Mesenchymal stem cell (in vitro differentiated cells and primary cell): ENCODE measurements around the gene LY6G5B.

Experiments
- DNase-seq: peaks from one replicate; pipeline ENCODE4 v3.0.0-alpha.2; 2013
- H2AFZ ChIP-seq: one replicate; pipeline ENCODE4 v1.6.1; 2013; ENCODE audit warnings: low read depth, mild to moderate bottlenecking, control low read depth, inconsistent platforms, low read length, moderate library complexity
- H2AK5ac ChIP-seq: 2 replicates; pipeline ENCODE4 v1.6.1; 2013; ENCODE audit warnings: low read length, moderate library complexity, mild to moderate bottlenecking, inconsistent platforms; ENCODE audit not compliant: severe bottlenecking
- H2BK120ac ChIP-seq: one replicate; pipeline ENCODE4 v1.6.1; 2013; ENCODE audit warnings: low read depth, mild to moderate bottlenecking, inconsistent platforms, low read length, moderate library complexity
- H2BK12ac ChIP-seq, 2 experiments: one replicate each; pipeline ENCODE4 v1.6.1; 2013; ENCODE audit warnings: inconsistent platforms in 2 of 2, low read length in 2 of 2, mild to moderate bottlenecking in 2 of 2, moderate library complexity in 2 of 2, control low read depth in 1 of 2
- H2BK15ac ChIP-seq: one replicate; pipeline ENCODE4 v1.6.1; 2013; ENCODE audit warnings: mild to moderate bottlenecking, low read depth, inconsistent platforms; ENCODE audit not compliant: poor library complexity, severe bottlenecking
- H2BK5ac ChIP-seq: 2 replicates; pipeline ENCODE4 v1.6.1; 2013; ENCODE audit warnings: low read depth, mild to moderate bottlenecking, low read length, control low read depth, inconsistent platforms; ENCODE audit not compliant: poor library complexity, severe bottlenecking
- H3K14ac ChIP-seq, 2 experiments: one replicate each; pipeline ENCODE4 v1.6.1; 2013; ENCODE audit warnings: inconsistent platforms in 2 of 2, low read length in 2 of 2, control low read depth in 1 of 2, mild to moderate bottlenecking in 1 of 2, moderate library complexity in 1 of 2
- H3K18ac ChIP-seq, 2 experiments: one replicate each; pipeline ENCODE4 v1.6.1; 2013; ENCODE audit warnings: inconsistent platforms in 2 of 2, low read length in 2 of 2, control low read depth in 1 of 2, low read depth in 1 of 2, mild to moderate bottlenecking in 1 of 2
- H3K23ac ChIP-seq, 2 experiments: one replicate each; pipeline ENCODE4 v1.6.1; 2013; ENCODE audit warnings: inconsistent platforms in 2 of 2, low read length in 2 of 2, mild to moderate bottlenecking in 2 of 2, moderate library complexity in 2 of 2, control low read depth in 1 of 2
- H3K27ac ChIP-seq: 2 replicates; pipeline ENCODE4 v1.5.1; 2013; ENCODE audit warnings: mild to moderate bottlenecking, moderate library complexity, low read length, control low read depth, inconsistent platforms; ENCODE audit not compliant: poor library complexity, severe bottlenecking
- H3K27me3 ChIP-seq, 2 experiments: 2 replicates each; pipeline versions ENCODE4 v1.6.1 to v1.7.0; 2013; ENCODE audit warnings: low read length in 2 of 2, mild to moderate bottlenecking in 2 of 2, moderate library complexity in 2 of 2, control low read depth in 1 of 2, inconsistent platforms in 1 of 2; ENCODE audit not compliant: control insufficient read depth in 1 of 2, insufficient read depth in 1 of 2
- H3K36me3 ChIP-seq, 2 experiments: 2 replicates each; pipeline versions ENCODE4 v1.6.1 to v1.7.0; 2013; ENCODE audit warnings: low read length in 2 of 2, control low read depth in 1 of 2, inconsistent platforms in 1 of 2, low read depth in 1 of 2, mild to moderate bottlenecking in 1 of 2; ENCODE audit not compliant: insufficient read depth in 2 of 2, control insufficient read depth in 1 of 2
- H3K4ac ChIP-seq, 2 experiments: one replicate each; pipeline ENCODE4 v1.6.1; 2013; ENCODE audit warnings: inconsistent platforms in 2 of 2, low read length in 2 of 2, mild to moderate bottlenecking in 2 of 2, moderate library complexity in 2 of 2, control low read depth in 1 of 2, low read depth in 1 of 2
- H3K4me1 ChIP-seq: 2 replicates; pipeline ENCODE4 v1.6.1; 2013; ENCODE audit warnings: low read depth, low read length, control low read depth; ENCODE audit not compliant: control insufficient read depth, insufficient read depth
- H3K4me2 ChIP-seq: 2 replicates; pipeline ENCODE4 v1.6.1; 2013; ENCODE audit warnings: low read length, mild to moderate bottlenecking, inconsistent platforms; ENCODE audit not compliant: poor library complexity, severe bottlenecking
- H3K4me3 ChIP-seq, 2 experiments: 2 replicates each; pipeline versions ENCODE4 v1.5.1 to v1.7.0; 2013; ENCODE audit warnings: low read length in 2 of 2, mild to moderate bottlenecking in 2 of 2, control low read depth in 1 of 2, low read depth in 1 of 2; ENCODE audit not compliant: insufficient read depth in 1 of 2
- H3K79me1 ChIP-seq: replicated peaks from 2 replicates; pipeline ENCODE4 v1.6.1; 2013; ENCODE audit warnings: mild to moderate bottlenecking, control low read depth, low read length, inconsistent platforms; ENCODE audit not compliant: poor library complexity, severe bottlenecking
- H3K9ac ChIP-seq: 2 replicates; pipeline ENCODE4 v1.7.0; 2013; ENCODE audit warnings: mild to moderate bottlenecking, low read length, moderate library complexity
- H3K9me3 ChIP-seq: 2 replicates; pipeline ENCODE4 v1.7.0; 2013; ENCODE audit warnings: mild to moderate bottlenecking, low read length; ENCODE audit not compliant: control insufficient read depth
- H4K8ac ChIP-seq: one replicate; pipeline ENCODE4 v1.6.1; 2013; ENCODE audit warnings: inconsistent platforms, mild to moderate bottlenecking, low read length, moderate library complexity
- H4K91ac ChIP-seq: one replicate; pipeline ENCODE4 v1.6.1; 2013; ENCODE audit warnings: mild to moderate bottlenecking, low read length, inconsistent platforms
- WGBS: methylation state at CpG from one replicate; pipeline ENCODE4 v1.1.7; 2013; ENCODE audit warnings: mixed read lengths; 5-methylcytosine and 5-hydroxymethylcytosine counted together

The LY6G5B gene

GRCh38 chr6:31631681-31632278, 38.0 kb upstream of the LY6G5B start:
- Histone ChIP-seq H3K9ac (no peak overlapping the region), H3K4me2 (no peak overlapping the region), H2BK15ac (no peak overlapping the region), H3K27me3 (no peaks in the 10 kb centered on the region), H3K4me1 (no peaks in the 10 kb centered on the region), H3K4ac (no peak overlapping the region), H4K91ac (no peak overlapping the region), H3K14ac (no peak overlapping the region), H2AK5ac (no peak overlapping the region), H3K4me3 (no peak overlapping the region), H4K8ac (no peak overlapping the region), H3K79me1 (peaks cover 21% of the 10 kb centered on the region), H3K27ac (no peak overlapping the region), H3K23ac (no peak overlapping the region), H2BK12ac (no peak overlapping the region), H2AFZ (no peak overlapping the region), H2BK5ac (no peak overlapping the region), H3K36me3 (peaks cover 97 to 100% of the 10 kb centered on the region in 2 experiments), H3K9me3 (no peaks in the 10 kb centered on the region), H3K18ac (no peak overlapping the region), H2BK120ac (no peak overlapping the region)
- 98% methylated on average over 31 of the region's 32 CpGs for WGBS
- no peak for DNase-seq

- 95% methylated on average over 26 of the region's 26 CpGs for WGBS
- H3K9ac ChIP-seq = peak overlapping the region; percentile 60
Observed at GRCh38 chr6:31632279-31632946, 37.4 kb upstream of the LY6G5B start.

GRCh38 chr6:31633447-31633846, 36.3 kb upstream of the LY6G5B start:
- H3K9ac ChIP-seq = peak overlapping the region; percentile 60
- H3K4me2 ChIP-seq = no peak overlapping the region
- H3K27ac ChIP-seq = no peak overlapping the region
- H3K4me3 ChIP-seq = no peak overlapping the region
- H3K79me1 ChIP-seq = peaks cover 21% of the 10 kb centered on the region
- no peak overlapping the region for H4K8ac ChIP-seq
- no peak overlapping the region for H2BK120ac ChIP-seq
- no peak for DNase-seq
- H3K14ac ChIP-seq = no peak overlapping the region
- H2AK5ac ChIP-seq = no peak overlapping the region
- no peak overlapping the region for H4K91ac ChIP-seq
- H3K4me1 ChIP-seq = peaks cover 1% of the 10 kb centered on the region
- H3K23ac ChIP-seq = no peak overlapping the region
- H3K27me3 ChIP-seq = no peaks in the 10 kb centered on the region
- H3K4ac ChIP-seq = no peak overlapping the region
- no peak overlapping the region for H2BK12ac ChIP-seq
- no peak overlapping the region for H3K18ac ChIP-seq
- no peaks in the 10 kb centered on the region for H3K9me3 ChIP-seq
- H2BK15ac ChIP-seq = no peak overlapping the region
- 97% methylated on average over 7 of the region's 7 CpGs for WGBS
- no peak overlapping the region for H2BK5ac ChIP-seq
- H3K36me3 ChIP-seq = peaks cover 92 to 98% of the 10 kb centered on the region in 2 experiments
- H2AFZ ChIP-seq = no peak overlapping the region

More at GRCh38 chr6:31632279-31632946, 37.4 kb upstream of the LY6G5B start:
- Histone ChIP-seq H3K4me2 (no peak overlapping the region), H4K8ac (peak overlapping the region; percentile 87), H3K4me1 (peaks cover 1% of the 10 kb centered on the region), H3K27me3 (no peaks in the 10 kb centered on the region), H4K91ac (peak overlapping the region; percentile 62), H2AFZ (no peak overlapping the region), H3K36me3 (peaks cover 98 to 99% of the 10 kb centered on the region in 2 experiments), H2BK120ac (no peak overlapping the region), H3K79me1 (peaks cover 23% of the 10 kb centered on the region), H2BK15ac (no peak overlapping the region), H3K4ac (no peak overlapping the region), H3K27ac (no peak overlapping the region), H2AK5ac (no peak overlapping the region), H3K14ac (no peak overlapping the region), H3K4me3 (no peak overlapping the region), H2BK5ac (no peak overlapping the region), H2BK12ac (no peak overlapping the region), H3K23ac (no peak overlapping the region), H3K9me3 (no peaks in the 10 kb centered on the region), H3K18ac (no peak overlapping the region)
- no peak for DNase-seq

GRCh38 chr6:31634131-31634530, 35.6 kb upstream of the LY6G5B start:
- Histone ChIP-seq H3K27me3 (no peaks in the 10 kb centered on the region), H2BK5ac (no peak overlapping the region), H3K79me1 (peaks cover 18% of the 10 kb centered on the region), H3K14ac (no peak overlapping the region), H4K8ac (no peak overlapping the region), H2BK15ac (no peak overlapping the region), H4K91ac (no peak overlapping the region), H3K9me3 (no peaks in the 10 kb centered on the region), H3K36me3 (peaks cover 90 to 97% of the 10 kb centered on the region in 2 experiments), H2BK12ac (no peak overlapping the region), H3K4me1 (peaks cover 1% of the 10 kb centered on the region), H3K18ac (no peak overlapping the region), H3K4me3 (no peak overlapping the region), H2AFZ (no peak overlapping the region), H2BK120ac (no peak overlapping the region), H3K4ac (no peak overlapping the region), H3K27ac (no peak overlapping the region), H3K9ac (peak overlapping the region; percentile 60), H2AK5ac (no peak overlapping the region), H3K23ac (no peak overlapping the region), H3K4me2 (no peak overlapping the region)
- WGBS = 83% methylated on average over 3 of the region's 3 CpGs
- no peak for DNase-seq
